Mammary epithelial cell (primary cell): ENCODE results near the gene SLAMF6.

Experiments used
- EZH2 ChIP-seq: IDR thresholded peaks from 2 replicates; pipeline ENCODE4 v1.6.1; 2012; ENCODE audit warnings: low read length, inconsistent platforms, borderline replicate concordance
- TF ChIP-seq, protein P1 (sequence below), 2 donors: IDR thresholded peaks in 1 of 2; conservative IDR thresholded peaks in 1 of 2; 2 replicates each; pipeline ENCODE4 v1.5.1; 2011 to 2012; ENCODE audit warnings: inconsistent platforms in 2 of 2, low read length in 2 of 2, mild to moderate bottlenecking in 2 of 2, control low read depth in 1 of 2, low read depth in 1 of 2; ENCODE audit not compliant: insufficient read depth in 1 of 2; ENCODE audit errors: extremely low read depth in 1 of 2

DNA sequence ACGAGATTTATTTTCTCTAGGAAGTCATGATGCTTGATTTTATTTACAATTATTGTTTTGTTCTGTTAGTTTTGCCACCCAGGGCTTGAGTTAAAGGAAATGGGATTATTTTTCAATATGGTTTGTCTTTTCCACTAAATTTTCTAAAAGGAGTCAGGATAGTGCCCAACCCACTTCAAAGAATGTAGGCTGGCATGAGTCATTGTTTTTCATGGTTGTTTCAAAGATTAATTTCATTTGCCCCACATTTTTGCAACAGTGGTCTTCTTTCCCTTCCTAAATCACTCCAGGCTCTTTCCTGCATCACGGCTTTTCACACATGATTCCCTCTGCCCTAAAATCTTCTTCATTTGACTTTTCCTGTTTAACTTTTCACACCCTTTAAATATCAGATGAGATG, 2.5 kb downstream of the SLAMF6 start:
- TF ChIP-seq, protein P1, sequence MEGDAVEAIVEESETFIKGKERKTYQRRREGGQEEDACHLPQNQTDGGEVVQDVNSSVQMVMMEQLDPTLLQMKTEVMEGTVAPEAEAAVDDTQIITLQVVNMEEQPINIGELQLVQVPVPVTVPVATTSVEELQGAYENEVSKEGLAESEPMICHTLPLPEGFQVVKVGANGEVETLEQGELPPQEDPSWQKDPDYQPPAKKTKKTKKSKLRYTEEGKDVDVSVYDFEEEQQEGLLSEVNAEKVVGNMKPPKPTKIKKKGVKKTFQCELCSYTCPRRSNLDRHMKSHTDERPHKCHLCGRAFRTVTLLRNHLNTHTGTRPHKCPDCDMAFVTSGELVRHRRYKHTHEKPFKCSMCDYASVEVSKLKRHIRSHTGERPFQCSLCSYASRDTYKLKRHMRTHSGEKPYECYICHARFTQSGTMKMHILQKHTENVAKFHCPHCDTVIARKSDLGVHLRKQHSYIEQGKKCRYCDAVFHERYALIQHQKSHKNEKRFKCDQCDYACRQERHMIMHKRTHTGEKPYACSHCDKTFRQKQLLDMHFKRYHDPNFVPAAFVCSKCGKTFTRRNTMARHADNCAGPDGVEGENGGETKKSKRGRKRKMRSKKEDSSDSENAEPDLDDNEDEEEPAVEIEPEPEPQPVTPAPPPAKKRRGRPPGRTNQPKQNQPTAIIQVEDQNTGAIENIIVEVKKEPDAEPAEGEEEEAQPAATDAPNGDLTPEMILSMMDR (conservative IDR thresholded peaks at IDR 0.05 in 1 of 2, IDR thresholded peaks at IDR 0.05 in 1 of 2; ENCODE audit: extremely low read depth in 1 of 2, insufficient read depth in 1 of 2, low read depth in 1 of 2, low read length in 2 of 2), result no peak
- no peak for TF ChIP-seq EZH2
